Measurements from ENCODE around the gene MARF1.

GRCh38 chr16:15556130-15556529 lies 86.8 kb downstream of the MARF1 start:
- TF ChIP-seq CTCF (IDR thresholded peaks at IDR 0.05; ENCODE audit: low read depth, low read length, missing input control) (no peak), MAX (IDR thresholded peaks at IDR 0.05) (no peak), FOXA1 (IDR thresholded peaks at IDR 0.05) (no peak), GABPA (IDR thresholded peaks at IDR 0.05 in 1 of 2, conservative IDR thresholded peaks at IDR 0.05 in 1 of 2) (no peak), YY1 (IDR thresholded peaks at IDR 0.05) (no peak), REST (IDR thresholded peaks at IDR 0.05) (no peak), ZBTB33 (IDR thresholded peaks at IDR 0.05) (no peak), TAF1 (conservative IDR thresholded peaks at IDR 0.05) (no peak)
